Ectodermal cell (in vitro differentiated cells): Measurements from ENCODE around the gene CASP3.
"Not testable (repeated sequence)": the region's sequence is repeated elsewhere in the genome, so short reads cannot be mapped to it uniquely, and the experiment has no call there.

Experiments used
- H3K27ac ChIP-seq: 2 replicates; pipeline ENCODE4 v1.7.0; 2013; ENCODE audit warnings: mild to moderate bottlenecking, low read depth, low read length; ENCODE audit not compliant: insufficient read depth, poor library complexity, severe bottlenecking
- H3K27me3 ChIP-seq: 2 replicates; pipeline ENCODE4 v1.7.0; 2013; ENCODE audit warnings: mild to moderate bottlenecking, low read length; ENCODE audit not compliant: insufficient read depth, control insufficient read depth, poor library complexity, severe bottlenecking
- H3K36me3 ChIP-seq: one replicate; pipeline ENCODE4 v1.7.0; 2013; ENCODE audit warnings: low read length; ENCODE audit not compliant: control insufficient read depth, insufficient read depth
- H3K4me1 ChIP-seq: one replicate; pipeline ENCODE4 v1.7.0; 2013; ENCODE audit warnings: low read length; ENCODE audit not compliant: control insufficient read depth, insufficient read depth
- H3K4me3 ChIP-seq: 2 replicates; pipeline ENCODE4 v1.7.0; 2013; ENCODE audit warnings: low read depth, low read length, control low read depth; ENCODE audit not compliant: insufficient read depth
- H3K9me3 ChIP-seq: 2 replicates; pipeline ENCODE4 v1.7.0; 2013; ENCODE audit warnings: mild to moderate bottlenecking, low read length, moderate library complexity; ENCODE audit not compliant: control insufficient read depth
- WGBS, 2 experiments: methylation state at CpG; one replicate each; pipeline ENCODE4 v1.1.7; 2013; ENCODE audit warnings: missing lambda C conversion rate in 2 of 2; 5-methylcytosine and 5-hydroxymethylcytosine counted together

CASP3 gene

GRCh38 chr4:184666670-184667069 is 17.4 kb upstream of the CASP3 start:
- H3K4me1 ChIP-seq = no peaks in the 10 kb centered on the region
- no peak overlapping the region for H3K27ac ChIP-seq
- no peaks in the 10 kb centered on the region for H3K9me3 ChIP-seq
- WGBS, 2 experiments = 93 to 96% methylated on average over 6 of the region's 6 CpGs
- peaks cover 5% of the 10 kb centered on the region for H3K36me3 ChIP-seq
- no peak overlapping the region for H3K4me3 ChIP-seq
- H3K27me3 ChIP-seq = no peaks in the 10 kb centered on the region

- Histone ChIP-seq H3K9me3 (no peaks in the 10 kb centered on the region), H3K4me1 (no peaks in the 10 kb centered on the region), H3K4me3 (no peak overlapping the region), H3K27ac (no peak overlapping the region), H3K27me3 (no peaks in the 10 kb centered on the region), H3K36me3 (peaks cover 9% of the 10 kb centered on the region)
- 64 to 69% methylated on average over 6 of the region's 6 CpGs for WGBS, 2 experiments
These were observed 15.4 kb upstream of the CASP3 start for GRCh38 chr4:184664445-184665210.

DNA sequence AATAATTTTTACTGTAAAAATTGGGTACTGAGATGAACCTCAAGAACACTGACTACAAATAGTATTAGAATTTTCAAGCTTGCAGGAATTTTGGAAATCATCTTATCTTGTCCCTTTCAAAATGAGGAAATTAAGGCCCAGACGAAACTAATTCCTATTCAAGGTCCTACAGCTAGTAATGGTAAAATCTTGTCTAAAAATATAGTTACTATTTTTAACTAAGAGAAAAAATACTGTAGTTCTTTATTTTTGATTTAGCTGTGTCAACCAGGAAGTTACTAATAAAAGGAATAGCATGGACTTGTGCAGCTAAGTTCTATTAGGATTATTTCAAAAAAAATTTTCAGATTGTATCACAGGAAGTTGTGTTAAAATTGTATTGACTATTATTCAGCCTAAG is 13.0 kb upstream of the CASP3 start:
- Histone ChIP-seq H3K36me3 (peaks cover 9% of the 10 kb centered on the region), H3K4me1 (no peaks in the 10 kb centered on the region)
- 100% methylated on average over 1 of the region's 1 CpG; no CpG with 5 or more reads in 1 of the 2 experiments for WGBS, 2 experiments

DNA sequence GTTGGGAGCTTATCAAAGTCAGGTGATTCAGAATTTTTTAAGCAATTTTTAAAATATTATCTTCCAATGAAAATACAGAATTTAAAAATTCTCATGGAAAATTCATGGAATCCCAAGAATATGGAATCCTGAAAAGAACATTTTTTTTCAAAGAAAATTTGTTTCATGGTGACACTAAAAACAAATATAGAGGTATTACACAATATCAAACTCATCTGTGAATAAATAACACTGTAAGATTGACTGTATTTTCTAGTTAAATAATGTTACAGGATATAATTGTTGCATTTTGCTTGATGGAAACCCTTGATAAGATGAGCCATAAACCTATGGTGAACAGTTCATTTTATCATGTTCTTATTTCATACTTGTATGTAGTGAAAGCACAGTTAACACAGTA is 11.7 kb upstream of the CASP3 start:
- no peak overlapping the region for H3K27ac ChIP-seq
- H3K4me1 ChIP-seq = no peaks in the 10 kb centered on the region
- H3K27me3 ChIP-seq = no peaks in the 10 kb centered on the region
- H3K4me3 ChIP-seq = no peak overlapping the region
- H3K36me3 ChIP-seq = peaks cover 5% of the 10 kb centered on the region
- H3K9me3 ChIP-seq = no peaks in the 10 kb centered on the region

More for the DNA sequence above, 13.0 kb upstream of the CASP3 start:
- Histone ChIP-seq H3K27me3 (no peaks in the 10 kb centered on the region), H3K27ac (no peak overlapping the region), H3K9me3 (no peaks in the 10 kb centered on the region), H3K4me3 (no peak overlapping the region)

- H3K27ac ChIP-seq, H3K4me1 ChIP-seq, H3K9me3 ChIP-seq, H3K4me3 ChIP-seq, H3K27me3 ChIP-seq, H3K36me3 ChIP-seq: not testable (repeated sequence)
- 99% methylated on average over 7 to 8 of the region's 9 CpGs for WGBS, 2 experiments
These were observed 8.6 kb upstream of the CASP3 start for GRCh38 chr4:184657820-184658219.

GRCh38 chr4:184657144-184657543 is 7.9 kb upstream of the CASP3 start:
- Histone ChIP-seq H3K27me3 (no peaks in the 10 kb centered on the region), H3K9me3 (no peaks in the 10 kb centered on the region), H3K36me3 (peaks cover 5% of the 10 kb centered on the region), H3K27ac (no peak overlapping the region), H3K4me1 (no peaks in the 10 kb centered on the region), H3K4me3 (no peak overlapping the region)
- 93 to 97% methylated on average over 3 of the region's 3 CpGs for WGBS, 2 experiments

- no peaks in the 10 kb centered on the region for H3K4me1 ChIP-seq
- 97 to 99% methylated on average over 6 to 7 of the region's 8 CpGs for WGBS, 2 experiments
- H3K36me3 ChIP-seq = peaks cover 1% of the 10 kb centered on the region
- no peak overlapping the region for H3K27ac ChIP-seq
- H3K9me3 ChIP-seq = no peaks in the 10 kb centered on the region
- H3K4me3 ChIP-seq = no peak overlapping the region
- H3K27me3 ChIP-seq = no peaks in the 10 kb centered on the region
These were observed 6.9 kb upstream of the CASP3 start for GRCh38 chr4:184655889-184656869.

DNA sequence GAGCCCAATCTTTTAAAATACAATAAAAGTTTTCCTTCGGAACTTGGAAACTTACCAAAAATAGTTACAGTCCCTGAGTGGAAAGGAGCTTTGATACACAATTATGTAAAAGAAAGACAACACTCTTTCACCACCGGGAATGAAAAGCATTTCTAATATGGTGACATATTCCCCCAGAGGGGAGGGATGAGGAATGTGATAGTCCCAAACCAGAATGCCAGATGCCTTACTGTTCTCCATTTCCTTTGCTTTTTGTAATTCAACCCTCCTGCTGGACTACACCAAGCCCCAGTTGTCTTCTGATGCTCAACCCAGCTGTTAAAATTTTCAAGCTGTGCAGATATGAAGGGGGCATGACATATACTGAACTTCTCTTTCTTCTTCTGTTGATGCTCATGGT is 4.4 kb upstream of the CASP3 start:
- no peaks in the 10 kb centered on the region for H3K36me3 ChIP-seq
- no peaks in the 10 kb centered on the region for H3K27me3 ChIP-seq
- no peak overlapping the region for H3K4me3 ChIP-seq
- H3K4me1 ChIP-seq = no peaks in the 10 kb centered on the region
- WGBS, 2 experiments = 63 to 95% methylated on average over 1 to 2 of the region's 2 CpGs
- no peak overlapping the region for H3K27ac ChIP-seq
- H3K9me3 ChIP-seq = no peaks in the 10 kb centered on the region

DNA sequence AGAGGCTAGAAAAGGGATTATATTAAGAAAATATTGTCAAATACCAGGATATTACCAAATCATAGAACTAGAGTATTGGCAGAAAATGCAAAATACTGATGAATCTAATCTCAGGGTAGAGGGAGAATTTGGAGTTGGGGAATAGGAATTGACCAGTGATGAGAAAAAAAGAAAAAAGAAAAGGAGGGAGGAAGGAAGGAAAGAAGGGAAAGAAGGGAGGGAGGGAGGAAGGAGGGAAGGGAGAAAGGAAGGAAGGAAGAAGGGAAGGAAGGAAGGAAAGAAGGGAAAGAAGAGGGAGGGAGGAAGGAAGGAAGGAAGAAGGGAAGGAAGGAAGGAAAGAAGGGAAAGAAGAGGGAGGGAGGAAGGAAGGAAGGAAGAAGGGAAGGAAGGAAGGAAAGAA is 3.4 kb upstream of the CASP3 start:
- not testable (repeated sequence) for H3K27ac ChIP-seq, H3K36me3 ChIP-seq, H3K27me3 ChIP-seq, H3K9me3 ChIP-seq, H3K4me3 ChIP-seq, H3K4me1 ChIP-seq

DNA sequence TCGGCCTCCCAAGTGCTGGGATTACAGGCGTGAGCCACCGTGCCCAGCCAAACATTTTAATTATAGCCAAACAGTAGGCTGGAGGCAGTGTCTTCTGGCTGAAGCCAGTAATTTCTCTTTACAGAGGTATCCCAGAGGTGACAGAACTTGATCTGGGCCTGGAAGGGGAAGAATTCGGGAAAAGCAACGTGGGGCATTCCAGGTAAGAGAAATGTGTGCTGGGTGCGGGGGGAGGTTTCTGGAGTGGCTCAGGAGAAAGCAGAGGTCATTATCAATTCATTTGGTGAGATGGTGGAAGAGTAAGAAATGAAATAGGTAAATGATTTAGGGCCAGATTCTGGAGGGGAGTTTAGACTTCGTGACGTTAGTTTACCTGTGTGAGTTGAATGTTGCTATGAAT is 2.7 kb upstream of the CASP3 start:
- H3K4me3 ChIP-seq = no peak overlapping the region
- H3K36me3 ChIP-seq = no peaks in the 10 kb centered on the region
- no peaks in the 10 kb centered on the region for H3K27me3 ChIP-seq
- WGBS, 2 experiments = 90 to 91% methylated on average over 8 of the region's 8 CpGs
- H3K27ac ChIP-seq = no peak overlapping the region
- H3K9me3 ChIP-seq = no peaks in the 10 kb centered on the region
- peaks cover 11% of the 10 kb centered on the region for H3K4me1 ChIP-seq
